Esophagus muscularis mucosa (tissue), 4 donors: ENCODE data around the gene POT1. TPM values are rescaled to one million over a fixed set of nuclear protein-coding genes. Genes with fewer than 3 reads are reported as not detected.

Experiments used
- DNase-seq: peaks from one replicate; pipeline ENCODE4 v3.0.0-alpha.2; 2017; ENCODE audit errors: extremely low spot score
- H3K27ac ChIP-seq, 4 donors: fragments of 200-600 bp; sonication (generic); replicated peaks in 1 of 4; 1 replicate in 3 of 4; 2 replicates in 1 of 4; pipeline ENCODE4 v1.5.1; 2016 to 2019; ENCODE audit warnings: mild to moderate bottlenecking in 1 of 4
- H3K27me3 ChIP-seq, 4 donors: fragments of 200-600 bp; sonication (generic); one replicate each; pipeline versions ENCODE4 v1.5.1 to v1.6.0; 2016 to 2019
- H3K36me3 ChIP-seq, 4 donors: fragments of 200-600 bp; sonication (generic); one replicate each; pipeline ENCODE4 v1.5.1; 2016 to 2019
- H3K4me1 ChIP-seq, 4 donors: fragments of 200-600 bp; sonication (generic); one replicate each; pipeline ENCODE4 v1.5.1; 2016 to 2019
- H3K4me3 ChIP-seq, 4 donors: fragments of 200-600 bp; sonication (generic); 1 replicate in 2 of 4; 2 replicates in 2 of 4; pipeline ENCODE4 v1.5.1; 2016 to 2019; ENCODE audit warnings: mild to moderate bottlenecking in 4 of 4, moderate library complexity in 1 of 4
- H3K9me3 ChIP-seq, 4 donors: fragments of 200-600 bp; sonication (generic); 1 replicate in 3 of 4; 2 replicates in 1 of 4; pipeline ENCODE4 v1.5.1; 2016 to 2019
- EP300 ChIP-seq: sonication (generic); formaldehyde crosslinking; IDR thresholded peaks from one replicate; pipeline ENCODE4 v1.6.1; 2017; ENCODE audit warnings: antibody characterized with exemption
- POLR2A ChIP-seq: fragments of 450-650 bp; IDR thresholded peaks from one replicate; pipeline ENCODE4 v1.6.1; 2017; ENCODE audit warnings: antibody characterized with exemption, moderate library complexity, mild to moderate bottlenecking, low read depth
- POLR2AphosphoS5 ChIP-seq, 2 donors: sonication (generic); formaldehyde crosslinking; IDR thresholded peaks; one replicate each; pipeline ENCODE4 v1.6.1; 2017; ENCODE audit warnings: antibody characterized with exemption in 2 of 2
- WGBS: methylation state at CpG from one replicate; pipeline ENCODE4 v1.1.5; 2018; 5-methylcytosine and 5-hydroxymethylcytosine counted together
- intact Hi-C: fragments of 100-400 bp; cut with DNase I; formaldehyde crosslinking; loops from one replicate; pipeline ENCODE4 v1.15.1; 2023
- total RNA-seq, 4 donors: library from RNA; depleted of rRNA; stranded (reverse); fragments of >200 nt; gene quantifications; one replicate each; pipeline versions ENCODE4 v1.1.0 to v1.2.1, GENCODE V29; 2016
- TF ChIP-seq, protein P1 (sequence below), 3 experiments: fragments of 200-600 bp in 2 of 3; fragments of 450-650 bp in 1 of 3; sonication (generic) in 2 of 3; IDR thresholded peaks; one replicate each; pipeline ENCODE4 v1.5.1; 2017 to 2019; ENCODE audit warnings: antibody characterized with exemption in 3 of 3, mild to moderate bottlenecking in 2 of 3, moderate library complexity in 1 of 3

POT1 gene
- total RNA-seq, 4 donors from 2014 or later, result 19.4 to 31.6 (median 20.5) TPM

DNA sequence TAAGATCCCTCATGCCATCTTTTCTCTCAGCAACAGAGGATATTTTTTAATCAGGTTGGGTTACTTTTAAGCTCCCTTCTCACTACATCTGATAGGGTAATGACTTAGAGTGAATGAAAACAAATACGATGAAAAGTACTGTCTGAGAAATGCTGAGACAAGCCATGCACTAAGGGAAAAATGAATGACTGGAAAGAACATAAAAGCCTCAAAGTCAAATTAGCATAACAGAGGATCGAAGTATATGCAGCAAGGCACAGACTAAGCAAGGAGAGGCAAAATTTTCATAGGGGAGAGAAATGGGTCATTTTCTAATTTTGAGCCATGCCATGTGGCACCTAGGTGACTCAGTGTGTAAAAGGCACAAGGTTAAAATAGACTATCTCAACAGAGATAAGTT is 8.5 kb upstream of the POT1 start:
- DNase-seq, result no peak
- intact Hi-C loops, result no loop called here
- Histone ChIP-seq H3K27ac (no peak overlapping the region), H3K4me3 (no peak overlapping the region), H3K9me3 (no peaks in the 10 kb centered on the region), H3K4me1 (no peaks in the 10 kb centered on the region), H3K36me3 (no peaks in the 10 kb centered on the region), H3K27me3 (no peaks in the 10 kb centered on the region)
- 89% methylated on average over 2 of the region's 2 CpGs for WGBS
- TF ChIP-seq POLR2AphosphoS5 (IDR thresholded peaks at IDR 0.05) (no peak), EP300 (no peak), POLR2A (no peak)
- TF ChIP-seq, protein P1, sequence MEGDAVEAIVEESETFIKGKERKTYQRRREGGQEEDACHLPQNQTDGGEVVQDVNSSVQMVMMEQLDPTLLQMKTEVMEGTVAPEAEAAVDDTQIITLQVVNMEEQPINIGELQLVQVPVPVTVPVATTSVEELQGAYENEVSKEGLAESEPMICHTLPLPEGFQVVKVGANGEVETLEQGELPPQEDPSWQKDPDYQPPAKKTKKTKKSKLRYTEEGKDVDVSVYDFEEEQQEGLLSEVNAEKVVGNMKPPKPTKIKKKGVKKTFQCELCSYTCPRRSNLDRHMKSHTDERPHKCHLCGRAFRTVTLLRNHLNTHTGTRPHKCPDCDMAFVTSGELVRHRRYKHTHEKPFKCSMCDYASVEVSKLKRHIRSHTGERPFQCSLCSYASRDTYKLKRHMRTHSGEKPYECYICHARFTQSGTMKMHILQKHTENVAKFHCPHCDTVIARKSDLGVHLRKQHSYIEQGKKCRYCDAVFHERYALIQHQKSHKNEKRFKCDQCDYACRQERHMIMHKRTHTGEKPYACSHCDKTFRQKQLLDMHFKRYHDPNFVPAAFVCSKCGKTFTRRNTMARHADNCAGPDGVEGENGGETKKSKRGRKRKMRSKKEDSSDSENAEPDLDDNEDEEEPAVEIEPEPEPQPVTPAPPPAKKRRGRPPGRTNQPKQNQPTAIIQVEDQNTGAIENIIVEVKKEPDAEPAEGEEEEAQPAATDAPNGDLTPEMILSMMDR (IDR thresholded peaks at IDR 0.05), result no peak

DNA sequence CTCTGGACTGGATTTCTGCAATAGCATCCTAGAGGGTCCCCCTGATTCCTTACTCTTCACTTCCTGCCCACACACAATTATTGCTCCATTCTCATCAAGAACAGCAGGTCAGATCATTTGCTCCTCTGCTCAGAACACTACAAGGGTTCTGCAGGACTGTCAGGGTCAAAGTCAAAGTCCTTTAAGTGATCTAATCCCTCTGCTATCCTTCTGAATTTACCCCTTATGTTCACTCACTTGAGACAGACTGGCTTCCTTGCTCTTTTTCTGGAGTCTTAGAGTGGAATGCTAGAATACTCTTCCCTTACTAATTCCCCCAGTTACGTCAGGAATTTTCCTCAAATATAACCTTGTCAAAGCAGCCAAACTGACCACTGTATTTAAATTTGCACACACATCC is 7.5 kb upstream of the POT1 start:
- TF ChIP-seq, protein P1 (IDR thresholded peaks at IDR 0.05), result no peak
- TF ChIP-seq POLR2AphosphoS5 (IDR thresholded peaks at IDR 0.05) (no peak), POLR2A (no peak), EP300 (no peak)
- H3K27ac ChIP-seq, result no peak overlapping the region
- no peak overlapping the region for H3K4me3 ChIP-seq
- H3K27me3 ChIP-seq, result no peaks in the 10 kb centered on the region
- H3K4me1 ChIP-seq, result no peaks in the 10 kb centered on the region
- DNase-seq, result no peak
- H3K9me3 ChIP-seq, result no peaks in the 10 kb centered on the region
- H3K36me3 ChIP-seq, result no peaks in the 10 kb centered on the region
- WGBS, result 97% methylated on average over 1 of the region's 1 CpG
- intact Hi-C loops, result no loop called here

DNA sequence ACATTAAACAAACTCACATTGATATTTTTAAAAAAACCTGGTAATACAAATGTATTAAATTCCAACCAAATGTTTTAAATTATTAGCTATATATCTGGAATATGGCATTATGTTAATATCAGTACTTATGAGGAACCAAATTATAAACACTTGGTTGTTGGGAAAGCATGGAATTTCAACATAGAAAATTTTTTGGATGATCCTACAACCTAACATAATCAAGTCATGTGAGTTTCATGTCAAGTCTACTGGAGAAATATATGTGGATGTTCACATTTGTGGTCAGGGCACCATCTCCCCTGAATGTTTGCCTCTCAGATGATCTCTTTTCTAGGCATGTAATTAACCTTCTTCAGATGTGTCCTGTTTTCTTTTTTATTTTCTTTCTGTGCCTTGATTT is 5.2 kb upstream of the POT1 start:
- H3K4me1 ChIP-seq, result no peaks in the 10 kb centered on the region
- no peak overlapping the region for H3K27ac ChIP-seq
- no peak for TF ChIP-seq POLR2AphosphoS5 (IDR thresholded peaks at IDR 0.05)
- no peak for TF ChIP-seq POLR2A
- TF ChIP-seq EP300, result no peak
- TF ChIP-seq, protein P1 (IDR thresholded peaks at IDR 0.05), result no peak
- DNase-seq, result no peak
- intact Hi-C loops, result no loop called here
- no peaks in the 10 kb centered on the region for H3K36me3 ChIP-seq
- H3K27me3 ChIP-seq, result no peaks in the 10 kb centered on the region
- H3K9me3 ChIP-seq, result no peaks in the 10 kb centered on the region
- no peak overlapping the region for H3K4me3 ChIP-seq

DNA sequence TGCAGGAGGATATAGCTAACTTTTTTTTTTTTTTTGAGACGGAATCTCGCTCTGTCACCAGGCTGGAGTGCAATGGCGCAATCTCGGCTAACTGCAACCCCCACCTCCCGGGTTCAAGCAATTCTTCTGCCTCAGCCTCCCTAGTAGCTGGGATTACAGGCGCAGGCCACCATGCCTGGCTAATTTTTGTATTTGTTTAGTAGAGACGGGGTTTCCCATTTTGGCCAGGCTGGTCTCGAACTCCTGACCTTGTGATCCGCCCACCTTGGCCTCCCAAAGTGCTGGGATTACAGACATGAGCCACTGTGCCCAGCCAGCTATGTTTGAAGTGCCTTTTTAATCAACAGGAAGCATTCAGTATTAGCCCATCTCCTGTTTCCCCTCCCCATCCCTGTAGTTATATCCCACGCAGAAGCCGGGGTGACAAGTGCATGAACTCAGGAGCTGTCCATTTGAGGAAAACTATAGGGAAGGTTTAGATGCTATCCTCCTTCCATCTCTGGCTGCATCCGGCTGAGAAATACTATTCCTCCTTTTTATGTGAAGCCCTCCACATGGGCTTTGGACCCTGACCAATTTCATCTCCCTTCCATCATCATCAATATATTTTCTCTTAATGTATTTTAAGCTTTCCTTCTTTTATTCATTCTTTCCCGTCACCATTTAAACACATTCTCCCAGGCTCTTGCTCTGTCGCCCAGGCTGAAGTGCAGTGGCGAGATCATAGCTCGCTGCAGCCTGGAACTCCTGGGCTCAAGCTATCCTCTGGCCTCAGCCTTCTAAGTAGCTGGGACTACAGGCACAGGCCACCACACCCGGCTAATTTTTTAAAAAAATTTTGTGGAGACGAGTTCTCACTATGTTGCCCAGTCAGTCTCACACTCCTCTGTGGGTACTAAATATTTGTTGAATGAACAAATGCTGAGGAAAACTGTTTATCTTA is 1.3 kb upstream of the POT1 start:
- H3K27ac ChIP-seq, result no peak overlapping the region
- TF ChIP-seq EP300 (no peak), POLR2AphosphoS5 (IDR thresholded peaks at IDR 0.05) (no peak), POLR2A (no peak)
- TF ChIP-seq, protein P1 (IDR thresholded peaks at IDR 0.05), result no peak
- 86% methylated on average over 17 of the region's 18 CpGs for WGBS

More for the DNA sequence above, 1.3 kb upstream of the POT1 start:
- peaks cover 9 to 21% (median 16%) of the 10 kb centered on the region in 4 donors for H3K4me1 ChIP-seq
- H3K9me3 ChIP-seq, result no peaks in the 10 kb centered on the region
- no peaks in the 10 kb centered on the region for H3K36me3 ChIP-seq
- intact Hi-C loops, result no loop called here
- no peaks in the 10 kb centered on the region for H3K27me3 ChIP-seq
- no peak overlapping the region for H3K4me3 ChIP-seq
- no peak for DNase-seq
